Panc1 (cell line): ENCODE data around the gene CEP128. TPM values are rescaled to one million over a fixed set of nuclear protein-coding genes. Genes with fewer than 3 reads are reported as not detected.

Experiments used
- ATAC-seq: fragments of 200-7000 bp; cut with Tn5 transposase; 2 replicates; pipeline ENCODE4 v1.9.1; 2020; ENCODE audit warnings: mild to moderate bottlenecking, moderate library complexity
- BruUV-seq: library from RNA; stranded (reverse); fragments of 400-500 nt; replicated peaks from 2 replicates; lab custom pipeline; 2021; lab: Mats Ljungman, UMichigan
- CTCF ChIA-PET: fragments of 300-600 bp; sonication (Branson Sonifier 250); formaldehyde crosslinking; loops from one replicate; lab custom pipeline; 2022; ENCODE audit warnings: antibody characterized with exemption; lab: Charles Lee
- POLR2A ChIA-PET: fragments of 300-600 bp; sonication (Branson Sonifier 250); formaldehyde crosslinking; loops from one replicate; lab custom pipeline; 2022; ENCODE audit warnings: antibody characterized with exemption; lab: Charles Lee
- DNase-seq: peaks from one replicate; pipeline ENCODE4 v3.0.0-alpha.2; 2010; ENCODE audit warnings: low read depth, low spot score
- H3K27ac ChIP-seq: 2 replicates; pipeline ENCODE4 v1.5.1; 2011; ENCODE audit warnings: mild to moderate bottlenecking, low read length, inconsistent platforms
- H3K27me3 ChIP-seq: fragments of 200-500 bp; sonication (Bioruptor generic); 2 replicates; pipeline ENCODE4 v1.6.0; 2014; ENCODE audit warnings: low read length, inconsistent platforms; ENCODE audit not compliant: control insufficient read depth, insufficient read depth
- H3K36me3 ChIP-seq: fragments of 200-500 bp; sonication (Bioruptor generic); 2 replicates; pipeline ENCODE4 v1.5.1; 2014; ENCODE audit warnings: inconsistent platforms, mild to moderate bottlenecking, low read length, moderate library complexity; ENCODE audit not compliant: control insufficient read depth, insufficient read depth
- H3K4me1 ChIP-seq: 2 replicates; pipeline ENCODE4 v1.5.1; 2011; ENCODE audit warnings: inconsistent platforms, mild to moderate bottlenecking, low read length, moderate library complexity; ENCODE audit not compliant: control insufficient read depth, insufficient read depth
- H3K4me3 ChIP-seq, 2 experiments: 2 replicates each; pipeline ENCODE4 v1.5.1; 2011 to 2012; ENCODE audit warnings: low read depth in 2 of 2, low read length in 2 of 2, mild to moderate bottlenecking in 2 of 2, inconsistent platforms in 1 of 2, moderate library complexity in 1 of 2
- H3K9me3 ChIP-seq: fragments of 200-500 bp; sonication (Bioruptor generic); 2 replicates; pipeline ENCODE4 v1.5.1; 2014; ENCODE audit warnings: low read depth, mild to moderate bottlenecking, inconsistent platforms, low read length, moderate library complexity; ENCODE audit not compliant: control insufficient read depth, insufficient read depth
- POLR2AphosphoS5 ChIP-seq: IDR thresholded peaks from 2 replicates; pipeline ENCODE4 v1.6.1; 2012; ENCODE audit warnings: mild to moderate bottlenecking, low read depth, low read length, moderate library complexity
- REST ChIP-seq, 2 experiments: IDR thresholded peaks; 2 replicates each; pipeline ENCODE4 v1.6.1; 2011 to 2012; ENCODE audit warnings: low read depth in 2 of 2, control low read depth in 1 of 2, low read length in 1 of 2, mild to moderate bottlenecking in 1 of 2, moderate library complexity in 1 of 2; ENCODE audit not compliant: insufficient read depth in 1 of 2
- SIN3A ChIP-seq: IDR thresholded peaks from 2 replicates; pipeline ENCODE4 v1.6.1; 2012; ENCODE audit warnings: low read depth, mild to moderate bottlenecking, low read length, moderate library complexity, borderline replicate concordance; ENCODE audit not compliant: insufficient read depth
- TCF7L2 ChIP-seq: IDR thresholded peaks from 2 replicates; pipeline ENCODE4 v1.6.1; 2011; ENCODE audit warnings: mild to moderate bottlenecking, low read depth, low read length, inconsistent platforms
- in situ Hi-C: cut with HindIII; loops from 2 replicates; pipeline ENCODE4 v1.10.0; 2016; ENCODE audit warnings: low sequenced_read_pairs, low pct_unique_long_range_greater_than_20kb
- intact Hi-C: fragments of 100-400 bp; cut with micrococcal nuclease; formaldehyde crosslinking; loops from one replicate; pipeline ENCODE4 v1.10.0; 2022; ENCODE audit not compliant: unreplicated experiment
- total RNA-seq: library from RNA; stranded (reverse); gene quantifications from one replicate; pipeline ENCODE4 v1.2.1, GENCODE V29; 2021; ENCODE audit not compliant: unreplicated experiment
- TF ChIP-seq, protein P1 (sequence below): fragments of 450-650 bp; IDR thresholded peaks from 2 replicates; pipeline ENCODE4 v1.5.1; 2017; ENCODE audit warnings: mild to moderate bottlenecking

The CEP128 gene
- total RNA-seq, 1 experiment from 2014 or later = 9.3 TPM

DNA sequence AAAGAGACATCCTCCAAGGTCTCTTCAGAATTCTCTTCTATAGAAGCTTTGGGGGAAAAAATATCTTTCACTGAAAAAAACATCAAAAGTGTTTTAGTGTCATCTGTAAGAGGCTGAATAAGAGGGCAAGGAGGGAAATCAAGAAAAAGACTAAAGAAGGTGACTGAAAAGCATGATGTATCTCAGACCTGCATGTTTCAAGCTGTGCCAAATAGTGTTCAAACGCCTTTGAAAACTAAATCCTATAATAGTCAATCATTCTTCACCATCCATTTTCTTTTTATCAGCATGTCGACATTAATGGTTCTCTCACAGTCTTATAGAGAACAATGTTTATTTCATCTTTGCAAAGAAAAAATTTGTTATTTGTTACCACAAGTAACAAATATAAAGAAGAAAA is 94.5 kb downstream of the CEP128 start:
- DNase-seq (no peak), ATAC-seq (no peak)
- Histone ChIP-seq H3K4me1 (no peaks in the 10 kb centered on the region), H3K36me3 (no peaks in the 10 kb centered on the region), H3K4me3 (no peak overlapping the region), H3K27ac (no peak overlapping the region), H3K27me3 (no peaks in the 10 kb centered on the region), H3K9me3 (no peaks in the 10 kb centered on the region)
- CTCF ChIA-PET = no interaction called here
- intact Hi-C loops = no loop called here
- POLR2A ChIA-PET = no interaction called here
- in situ Hi-C loops = no loop called here
- TF ChIP-seq, protein P1, sequence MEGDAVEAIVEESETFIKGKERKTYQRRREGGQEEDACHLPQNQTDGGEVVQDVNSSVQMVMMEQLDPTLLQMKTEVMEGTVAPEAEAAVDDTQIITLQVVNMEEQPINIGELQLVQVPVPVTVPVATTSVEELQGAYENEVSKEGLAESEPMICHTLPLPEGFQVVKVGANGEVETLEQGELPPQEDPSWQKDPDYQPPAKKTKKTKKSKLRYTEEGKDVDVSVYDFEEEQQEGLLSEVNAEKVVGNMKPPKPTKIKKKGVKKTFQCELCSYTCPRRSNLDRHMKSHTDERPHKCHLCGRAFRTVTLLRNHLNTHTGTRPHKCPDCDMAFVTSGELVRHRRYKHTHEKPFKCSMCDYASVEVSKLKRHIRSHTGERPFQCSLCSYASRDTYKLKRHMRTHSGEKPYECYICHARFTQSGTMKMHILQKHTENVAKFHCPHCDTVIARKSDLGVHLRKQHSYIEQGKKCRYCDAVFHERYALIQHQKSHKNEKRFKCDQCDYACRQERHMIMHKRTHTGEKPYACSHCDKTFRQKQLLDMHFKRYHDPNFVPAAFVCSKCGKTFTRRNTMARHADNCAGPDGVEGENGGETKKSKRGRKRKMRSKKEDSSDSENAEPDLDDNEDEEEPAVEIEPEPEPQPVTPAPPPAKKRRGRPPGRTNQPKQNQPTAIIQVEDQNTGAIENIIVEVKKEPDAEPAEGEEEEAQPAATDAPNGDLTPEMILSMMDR = no peak
- no peak for TF ChIP-seq SIN3A
- TF ChIP-seq TCF7L2 = no peak
- no peak for TF ChIP-seq POLR2AphosphoS5
- TF ChIP-seq REST (IDR thresholded peaks at IDR 0.05; ENCODE audit: insufficient read depth in 1 of 2, low read depth in 2 of 2, low read length in 1 of 2) = no peak
- BruUV-seq = no TSS peak

DNA sequence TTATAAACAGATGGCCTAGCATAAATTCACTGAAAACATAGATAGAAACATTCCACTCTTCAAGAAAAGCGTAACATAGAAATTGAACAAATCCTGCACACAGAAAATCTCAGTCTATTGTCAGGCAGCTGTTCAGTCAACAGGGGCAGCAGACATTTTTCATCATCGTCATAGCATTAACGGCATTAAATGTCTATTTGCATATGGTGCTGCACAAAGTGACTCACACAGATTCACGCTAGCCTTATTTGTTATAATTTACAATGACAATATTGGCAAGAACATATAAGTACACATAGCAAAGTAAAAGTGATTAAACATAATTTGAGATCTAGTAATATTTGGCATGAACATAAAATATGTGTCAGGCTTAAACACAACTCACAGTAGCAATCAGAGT is 95.7 kb downstream of the CEP128 start:
- H3K27me3 ChIP-seq = no peaks in the 10 kb centered on the region
- ATAC-seq = no peak
- no TSS peak for BruUV-seq
- no peaks in the 10 kb centered on the region for H3K36me3 ChIP-seq
- TF ChIP-seq SIN3A (no peak), REST (IDR thresholded peaks at IDR 0.05; ENCODE audit: insufficient read depth in 1 of 2, low read depth in 2 of 2, low read length in 1 of 2) (no peak), POLR2AphosphoS5 (no peak), TCF7L2 (no peak)
- TF ChIP-seq, protein P1 = no peak
- no peak overlapping the region for H3K4me3 ChIP-seq
- POLR2A ChIA-PET = no interaction called here
- H3K27ac ChIP-seq = no peak overlapping the region
- in situ Hi-C loops (no loop called here), intact Hi-C loops (no loop called here)
- CTCF ChIA-PET = interaction anchor here (0.6 kb wide), 1 partner anchor 29 kb away, joined by 4 read pairs; no protein-coding TSS in a partner anchor
- no peaks in the 10 kb centered on the region for H3K4me1 ChIP-seq
- no peak for DNase-seq
- H3K9me3 ChIP-seq = no peaks in the 10 kb centered on the region
